H9 (cell line): ENCODE data around the gene CTDSPL. TPM values are rescaled to one million over a fixed set of nuclear protein-coding genes. Genes with fewer than 3 reads are reported as not detected.

Experiments used
- DNase-seq: peaks from one replicate; pipeline ENCODE4 v3.0.0-alpha.2; 2017
- H2AFZ ChIP-seq: one replicate; pipeline ENCODE4 v1.6.1; 2013; ENCODE audit warnings: mild to moderate bottlenecking, low read length, control low read depth, moderate library complexity
- H2AK5ac ChIP-seq: 2 replicates; pipeline ENCODE4 v1.6.1; 2013; ENCODE audit warnings: low read length, control low read depth, mixed read lengths; ENCODE audit not compliant: insufficient read length
- H2BK120ac ChIP-seq: one replicate; pipeline ENCODE4 v1.6.1; 2013; ENCODE audit warnings: low read depth, mild to moderate bottlenecking, low read length, control low read depth, inconsistent platforms; ENCODE audit not compliant: poor library complexity, severe bottlenecking
- H2BK12ac ChIP-seq: 2 replicates; pipeline ENCODE4 v1.6.1; 2013; ENCODE audit warnings: low read length, control low read depth, mixed read lengths, low read depth; ENCODE audit not compliant: insufficient read length
- H2BK15ac ChIP-seq: 2 replicates; pipeline ENCODE4 v1.6.1; 2013; ENCODE audit warnings: low read depth, low read length, control low read depth
- H2BK20ac ChIP-seq: one replicate; pipeline ENCODE4 v1.6.1; 2013; ENCODE audit warnings: low read depth, mild to moderate bottlenecking, low read length, control low read depth, inconsistent platforms; ENCODE audit not compliant: poor library complexity, severe bottlenecking
- H2BK5ac ChIP-seq: 2 replicates; pipeline ENCODE4 v1.6.1; 2013; ENCODE audit warnings: low read length, control low read depth, mixed read lengths; ENCODE audit not compliant: insufficient read length
- H3K14ac ChIP-seq: 2 replicates; pipeline ENCODE4 v1.6.1; 2013; ENCODE audit warnings: low read length, control low read depth; ENCODE audit not compliant: insufficient read depth
- H3K18ac ChIP-seq: 2 replicates; pipeline ENCODE4 v1.6.1; 2013; ENCODE audit warnings: low read depth, mild to moderate bottlenecking, mixed read lengths, low read length, control low read depth; ENCODE audit not compliant: insufficient read length
- H3K23ac ChIP-seq: 2 replicates; pipeline ENCODE4 v1.6.1; 2013; ENCODE audit warnings: low read length, control low read depth, mixed read lengths, low read depth; ENCODE audit not compliant: insufficient read length
- H3K23me2 ChIP-seq: 2 replicates; pipeline ENCODE4 v1.6.1; 2013; ENCODE audit warnings: low read depth, mild to moderate bottlenecking, mixed read lengths, low read length, control low read depth; ENCODE audit not compliant: insufficient read length, poor library complexity, severe bottlenecking
- H3K27ac ChIP-seq: 2 replicates; pipeline ENCODE4 v1.5.1; 2013; ENCODE audit warnings: low read length, control low read depth, mixed read lengths, low read depth; ENCODE audit not compliant: insufficient read length
- H3K27me3 ChIP-seq: 2 replicates; pipeline ENCODE4 v1.6.1; 2013; ENCODE audit warnings: low read length, control low read depth, inconsistent platforms; ENCODE audit not compliant: insufficient read depth
- H3K4ac ChIP-seq: 2 replicates; pipeline ENCODE4 v1.6.1; 2013; ENCODE audit warnings: low read depth, mild to moderate bottlenecking, control low read depth, inconsistent platforms, low read length, moderate library complexity
- H3K4me1 ChIP-seq: 2 replicates; pipeline ENCODE4 v1.6.1; 2013; ENCODE audit warnings: low read length, control low read depth, inconsistent platforms; ENCODE audit not compliant: insufficient read depth
- H3K4me2 ChIP-seq: 2 replicates; pipeline ENCODE4 v1.6.1; 2013; ENCODE audit warnings: low read length, control low read depth, mixed read lengths; ENCODE audit not compliant: insufficient read length, insufficient read depth
- H3K56ac ChIP-seq: 2 replicates; pipeline ENCODE4 v1.6.1; 2013; ENCODE audit warnings: low read depth, mild to moderate bottlenecking, mixed read lengths, low read length, control low read depth; ENCODE audit not compliant: insufficient read length
- H3K79me1 ChIP-seq: 2 replicates; pipeline ENCODE4 v1.6.1; 2013; ENCODE audit warnings: low read depth, mild to moderate bottlenecking, moderate library complexity, low read length, control low read depth, inconsistent platforms; ENCODE audit not compliant: insufficient read depth, poor library complexity, severe bottlenecking
- H3K79me2 ChIP-seq: 2 replicates; pipeline ENCODE4 v1.6.1; 2013; ENCODE audit warnings: low read length, control low read depth, inconsistent platforms; ENCODE audit not compliant: insufficient read depth
- H3K9ac ChIP-seq: 2 replicates; pipeline ENCODE4 v1.6.1; 2013; ENCODE audit warnings: low read length, control low read depth, mixed read lengths; ENCODE audit not compliant: insufficient read length; ENCODE audit errors: extremely low read depth
- H3K9me3 ChIP-seq: one replicate; pipeline ENCODE4 v1.6.1; 2013; ENCODE audit warnings: low read depth, low read length, inconsistent platforms; ENCODE audit not compliant: control insufficient read depth
- H3T11ph ChIP-seq: one replicate; pipeline ENCODE4 v1.6.1; 2013; ENCODE audit warnings: mild to moderate bottlenecking, low read length, control low read depth, inconsistent platforms
- H4K20me1 ChIP-seq: one replicate; pipeline ENCODE4 v1.6.1; 2013; ENCODE audit not compliant: control insufficient read depth, insufficient read length, insufficient read depth
- H4K5ac ChIP-seq: 2 replicates; pipeline ENCODE4 v1.6.1; 2013; ENCODE audit warnings: low read depth, mild to moderate bottlenecking, mixed read lengths, low read length, control low read depth; ENCODE audit not compliant: insufficient read length
- H4K8ac ChIP-seq: replicated peaks from 2 replicates; pipeline ENCODE4 v1.6.1; 2013; ENCODE audit warnings: low read length, control low read depth, mixed read lengths, low read depth; ENCODE audit not compliant: insufficient read length
- H4K91ac ChIP-seq: 2 replicates; pipeline ENCODE4 v1.6.1; 2013; ENCODE audit warnings: low read depth, mild to moderate bottlenecking, moderate library complexity, mixed read lengths, low read length, control low read depth; ENCODE audit not compliant: insufficient read length
- H3K27ac Mint-ChIP-seq, 3 experiments: 2 replicates in 2 of 3; 3 replicates in 1 of 3; pipeline ENCODE4 v1.8.0; 2020 to 2021; ENCODE audit warnings: mixed read lengths in 3 of 3, mild to moderate bottlenecking in 1 of 3, moderate library complexity in 1 of 3
- H3K27me3 Mint-ChIP-seq: 2 replicates; pipeline ENCODE4 v1.8.0; 2021; ENCODE audit warnings: low read depth, mild to moderate bottlenecking, moderate library complexity, mixed read lengths
- H3K36me3 Mint-ChIP-seq, 3 experiments: 2 replicates in 2 of 3; 3 replicates in 1 of 3; pipeline ENCODE4 v1.8.0; 2020 to 2021; ENCODE audit warnings: low read depth in 3 of 3, mixed read lengths in 3 of 3; ENCODE audit not compliant: insufficient read depth in 1 of 3
- H3K4me1 Mint-ChIP-seq, 2 experiments: 2 replicates each; pipeline ENCODE4 v1.8.0; 2020; ENCODE audit warnings: mixed read lengths in 2 of 2
- H3K4me3 Mint-ChIP-seq, 2 experiments: 2 replicates in 1 of 2; 3 replicates in 1 of 2; pipeline ENCODE4 v1.8.0; 2020 to 2021; ENCODE audit warnings: mild to moderate bottlenecking in 2 of 2, mixed read lengths in 2 of 2, moderate library complexity in 1 of 2
- H3K9me3 Mint-ChIP-seq, 2 experiments: 2 replicates in 1 of 2; 3 replicates in 1 of 2; pipeline ENCODE4 v1.8.0; 2020; ENCODE audit warnings: mild to moderate bottlenecking in 2 of 2, mixed read lengths in 2 of 2, moderate library complexity in 1 of 2
- WGBS: extraction: QIAGEN DNeasy Blood & Tissue Kit; methylation state at CpG from one replicate; pipeline ENCODE4 v1.1.7; 2013; ENCODE audit warnings: missing lambda C conversion rate, low lambda C conversion rate, mixed read lengths; ENCODE audit not compliant: insufficient read length; ENCODE audit errors: extremely low coverage; 5-methylcytosine and 5-hydroxymethylcytosine counted together
- total RNA-seq: library from RNA; stranded (reverse); gene quantifications from 2 replicates; pipeline ENCODE4 v1.2.1, GENCODE V29; 2021
- TF ChIP-seq, protein P1 (sequence below): fragments of 200-600 bp; sonication (generic); conservative IDR thresholded peaks from 3 replicates; pipeline ENCODE4 v1.8.0; 2021; ENCODE audit warnings: antibody characterized with exemption, mild to moderate bottlenecking

The CTDSPL gene
- total RNA-seq, 1 experiment from 2014 or later: 20.8 TPM

DNA sequence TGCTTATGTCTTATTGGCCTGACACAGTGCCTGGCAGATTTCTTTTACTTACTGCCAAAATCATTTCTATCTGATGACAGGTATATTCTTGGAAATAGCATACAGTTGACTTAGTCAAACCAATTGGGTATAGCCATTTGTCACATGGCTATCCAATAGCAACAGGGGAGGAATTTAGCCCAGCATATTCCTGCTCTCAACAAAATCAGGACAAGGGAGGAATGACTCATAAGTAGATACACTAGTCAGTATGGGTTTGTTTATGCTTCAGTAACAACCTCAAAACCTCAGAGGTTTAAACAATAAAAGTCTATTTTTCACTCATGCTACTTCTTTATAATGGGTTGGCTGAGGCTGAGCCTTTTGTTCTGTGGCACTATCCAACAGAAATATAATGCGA lies 90.9 kb downstream of the CTDSPL start:
- H3K9me3 ChIP-seq: no peaks in the 10 kb centered on the region
- DNase-seq: no peak
- no peaks in the 10 kb centered on the region for H4K20me1 ChIP-seq
- no CpG with 5 or more reads among the region's 1 CpG for WGBS
- Mint-ChIP-seq H3K9me3 (no peaks in the 10 kb centered on the region), H3K36me3 (peaks cover 0 to 6% (median 3%) of the 10 kb centered on the region in 3 experiments; a peak in 3 of 7 replicates), H3K27me3 (no peaks in the 10 kb centered on the region), H3K27ac (no peak overlapping the region), H3K4me3 (no peak overlapping the region), H3K4me1 (peaks cover 13 to 15% of the 10 kb centered on the region in 2 experiments)
- TF ChIP-seq, protein P1, sequence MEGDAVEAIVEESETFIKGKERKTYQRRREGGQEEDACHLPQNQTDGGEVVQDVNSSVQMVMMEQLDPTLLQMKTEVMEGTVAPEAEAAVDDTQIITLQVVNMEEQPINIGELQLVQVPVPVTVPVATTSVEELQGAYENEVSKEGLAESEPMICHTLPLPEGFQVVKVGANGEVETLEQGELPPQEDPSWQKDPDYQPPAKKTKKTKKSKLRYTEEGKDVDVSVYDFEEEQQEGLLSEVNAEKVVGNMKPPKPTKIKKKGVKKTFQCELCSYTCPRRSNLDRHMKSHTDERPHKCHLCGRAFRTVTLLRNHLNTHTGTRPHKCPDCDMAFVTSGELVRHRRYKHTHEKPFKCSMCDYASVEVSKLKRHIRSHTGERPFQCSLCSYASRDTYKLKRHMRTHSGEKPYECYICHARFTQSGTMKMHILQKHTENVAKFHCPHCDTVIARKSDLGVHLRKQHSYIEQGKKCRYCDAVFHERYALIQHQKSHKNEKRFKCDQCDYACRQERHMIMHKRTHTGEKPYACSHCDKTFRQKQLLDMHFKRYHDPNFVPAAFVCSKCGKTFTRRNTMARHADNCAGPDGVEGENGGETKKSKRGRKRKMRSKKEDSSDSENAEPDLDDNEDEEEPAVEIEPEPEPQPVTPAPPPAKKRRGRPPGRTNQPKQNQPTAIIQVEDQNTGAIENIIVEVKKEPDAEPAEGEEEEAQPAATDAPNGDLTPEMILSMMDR: no peak
- H3K4me1 ChIP-seq: peaks cover 3% of the 10 kb centered on the region
- no peak overlapping the region for H4K8ac ChIP-seq
- no peak overlapping the region for H3K23ac ChIP-seq
- no peaks in the 10 kb centered on the region for H3K27me3 ChIP-seq
- H2BK15ac ChIP-seq: no peak overlapping the region
- no peak overlapping the region for H3K18ac ChIP-seq
- no peak overlapping the region for H4K91ac ChIP-seq
- no peak overlapping the region for H3K56ac ChIP-seq
- H3K4ac ChIP-seq: no peak overlapping the region
- H3K79me1 ChIP-seq: no peaks in the 10 kb centered on the region
- no peak overlapping the region for H3T11ph ChIP-seq
- no peaks in the 10 kb centered on the region for H3K23me2 ChIP-seq
- no peak overlapping the region for H2BK120ac ChIP-seq
- no peak overlapping the region for H3K4me2 ChIP-seq
- no peak overlapping the region for H3K27ac ChIP-seq
- no peak overlapping the region for H3K14ac ChIP-seq
- no peak overlapping the region for H2BK20ac ChIP-seq
- H2AFZ ChIP-seq: no peak overlapping the region
- no peak overlapping the region for H4K5ac ChIP-seq
- H2AK5ac ChIP-seq: no peak overlapping the region
- no peaks in the 10 kb centered on the region for H3K79me2 ChIP-seq
- H2BK5ac ChIP-seq: no peak overlapping the region
- H3K9ac ChIP-seq: no peak overlapping the region
- no peak overlapping the region for H2BK12ac ChIP-seq
